K562 (cell line): Measurements from ENCODE around the gene ZBTB46. TPM values are rescaled to one million over a fixed set of nuclear protein-coding genes. Genes with fewer than 3 reads are reported as not detected.

Experiments
- FOS ChIP-seq: IDR thresholded peaks from 3 replicates; pipeline ENCODE4 v1.6.1; 2011; ENCODE audit not compliant: insufficient read length; ENCODE audit errors: extremely low read depth
- HLTF ChIP-seq: fragments of 450-650 bp; IDR thresholded peaks from 2 replicates; pipeline ENCODE4 v1.6.1; 2016
- KAT2B ChIP-seq: IDR thresholded peaks from one replicate; pipeline ENCODE4 v1.6.1; 2012; ENCODE audit warnings: low read depth, mild to moderate bottlenecking, control low read depth, inconsistent platforms, low read length, moderate library complexity
- KHSRP ChIP-seq: fragments of 450-650 bp; IDR thresholded peaks from 2 replicates; pipeline ENCODE4 v1.6.1; 2017
- KLF16 ChIP-seq: IDR thresholded peaks from 2 replicates; pipeline ENCODE4 v1.6.1; 2016; ENCODE audit warnings: antibody characterized with exemption
- MGA ChIP-seq: fragments of 450-650 bp; IDR thresholded peaks from 2 replicates; pipeline ENCODE4 v1.6.1; 2016; ENCODE audit warnings: mild to moderate bottlenecking, moderate library complexity
- MXI1 ChIP-seq: IDR thresholded peaks from 2 replicates; pipeline ENCODE4 v1.6.1; 2011; ENCODE audit warnings: low read depth, mild to moderate bottlenecking, improper control_type of control experiment, low read length
- PREB ChIP-seq: sonication (generic); formaldehyde crosslinking; IDR thresholded peaks from 2 replicates; pipeline ENCODE4 v1.8.1; 2023; ENCODE audit warnings: mild to moderate bottlenecking, missing genetic modification reagents
- SMAD4 ChIP-seq: fragments of 250-450 bp; sonication (Bioruptor Pico); conservative IDR thresholded peaks from 2 replicates; pipeline ENCODE4 v1.8.0; 2021; ENCODE audit warnings: inconsistent platforms, mild to moderate bottlenecking, moderate library complexity
- SP2 ChIP-seq: IDR thresholded peaks from 2 replicates; pipeline ENCODE4 v1.6.1; 2011; ENCODE audit warnings: mild to moderate bottlenecking, low read depth, low read length, moderate library complexity; ENCODE audit not compliant: poor library complexity, severe bottlenecking; ENCODE audit errors: extremely low read depth
- TRIM24 ChIP-seq, 2 experiments: fragments of 450-650 bp; IDR thresholded peaks; 2 replicates each; pipeline ENCODE4 v1.6.1; 2016
- ZBTB9 ChIP-seq: fragments of 450-650 bp; formaldehyde crosslinking; IDR thresholded peaks from 2 replicates; pipeline ENCODE4 v1.4.0; 2020; ENCODE audit warnings: mild to moderate bottlenecking, moderate library complexity
- ZNF146 ChIP-seq: IDR thresholded peaks from one replicate; pipeline ENCODE4 v1.6.1; 2018; ENCODE audit warnings: missing compliant biosample characterization; ENCODE audit not compliant: unreplicated experiment
- ZNF239 ChIP-seq: fragments of 250-450 bp; sonication (Bioruptor Pico); IDR thresholded peaks from 2 replicates; pipeline ENCODE4 v1.4.0; 2020; ENCODE audit warnings: mild to moderate bottlenecking
- ZNF347 ChIP-seq: fragments of 450-650 bp; formaldehyde crosslinking; IDR thresholded peaks from 2 replicates; pipeline ENCODE4 v1.4.0; 2020; ENCODE audit warnings: low read depth, mild to moderate bottlenecking, moderate library complexity
- polyA plus RNA-seq, 8 experiments: library from polyadenylated mRNA; depleted of rRNA in 4 of 8; stranded (reverse) in 5 of 8; unstranded in 3 of 8; fragments of >200 nt; fragmentation: Nextera tagmentation in 2 of 8; fragmentation: Illumina TruSeq in 1 of 8; extraction: Ambion mirVana in 2 of 8; extraction: Trizol in 1 of 8; gene quantifications; 2 replicates each; pipeline versions ENCODE4 v1.2.1 to v1.2.3, GENCODE V29; 2011 to 2014; ENCODE audit warnings: inconsistent platforms in 1 of 8, missing spikeins in 1 of 8
- total RNA-seq, 7 experiments: library from RNA; depleted of rRNA in 6 of 7; stranded (reverse); fragments of >200 nt in 6 of 7; fragmentation: Illumina TruSeq in 2 of 7; extraction: Trizol in 2 of 7; gene quantifications; 2 replicates each; pipeline versions ENCODE4 v1.2.1 to v1.2.3, GENCODE V29; 2011 to 2021; ENCODE audit warnings: low replicate concordance in 1 of 7

The ZBTB46 gene
- total and polyA plus RNA-seq, 9 of the 15 experiments (the other 6 are each of a cell fraction or from before 2014, with no cell fraction given) = 0.29 to 4.1 (median 1.1) TPM

GRCh38 chr20:63835021-63835858 lies 4.2 kb upstream of the ZBTB46 start (continued):
- no peak for TF ChIP-seq KAT2B
- no peak for TF ChIP-seq ZNF347 (CRISPR knock-in tag)
- no peak for TF ChIP-seq MGA
- no peak for TF ChIP-seq HLTF
- TF ChIP-seq ZNF239 (CRISPR knock-in tag) = no peak
- no peak for TF ChIP-seq ZBTB9
- TF ChIP-seq KLF16 = no peak
- no peak for TF ChIP-seq KHSRP
- no peak for TF ChIP-seq PREB
- TF ChIP-seq SP2 = peak; percentile 65
- TF ChIP-seq ZNF146 (CRISPR knock-in tag) = no peak
- no peak for TF ChIP-seq SMAD4 (CRISPR knock-in tag)
- no peak for TF ChIP-seq TRIM24 (IDR thresholded peaks at IDR 0.05)
- TF ChIP-seq MXI1 = peak; percentile 85
- peak; percentile 45 for TF ChIP-seq FOS
